Measurements from ENCODE around the gene MYO7B.

MYO7B gene

GRCh38 chr2:127670055-127670956, 134.8 kb downstream of the MYO7B start:
- no peak for DNase-seq

DNA sequence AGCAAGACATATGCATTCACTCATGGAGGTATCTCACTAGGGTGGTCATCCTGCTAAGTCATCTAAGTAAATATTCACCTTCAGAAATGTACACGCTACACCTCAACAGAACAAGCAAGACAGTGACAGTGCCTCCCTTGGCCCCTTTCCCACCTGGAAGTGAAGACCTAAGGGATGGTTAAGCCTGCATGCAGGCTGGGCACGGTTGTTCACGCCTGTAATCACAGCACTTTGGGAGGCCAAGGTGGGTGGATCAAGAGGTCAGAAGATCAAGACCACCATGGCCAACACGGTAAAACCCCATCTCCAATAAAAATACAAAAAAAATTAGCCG, 135.4 kb downstream of the MYO7B start:
- DNase-seq = no peak

- DNase-seq = no peak
Measured at GRCh38 chr2:127671557-127672302, 136.2 kb downstream of the MYO7B start.

DNA sequence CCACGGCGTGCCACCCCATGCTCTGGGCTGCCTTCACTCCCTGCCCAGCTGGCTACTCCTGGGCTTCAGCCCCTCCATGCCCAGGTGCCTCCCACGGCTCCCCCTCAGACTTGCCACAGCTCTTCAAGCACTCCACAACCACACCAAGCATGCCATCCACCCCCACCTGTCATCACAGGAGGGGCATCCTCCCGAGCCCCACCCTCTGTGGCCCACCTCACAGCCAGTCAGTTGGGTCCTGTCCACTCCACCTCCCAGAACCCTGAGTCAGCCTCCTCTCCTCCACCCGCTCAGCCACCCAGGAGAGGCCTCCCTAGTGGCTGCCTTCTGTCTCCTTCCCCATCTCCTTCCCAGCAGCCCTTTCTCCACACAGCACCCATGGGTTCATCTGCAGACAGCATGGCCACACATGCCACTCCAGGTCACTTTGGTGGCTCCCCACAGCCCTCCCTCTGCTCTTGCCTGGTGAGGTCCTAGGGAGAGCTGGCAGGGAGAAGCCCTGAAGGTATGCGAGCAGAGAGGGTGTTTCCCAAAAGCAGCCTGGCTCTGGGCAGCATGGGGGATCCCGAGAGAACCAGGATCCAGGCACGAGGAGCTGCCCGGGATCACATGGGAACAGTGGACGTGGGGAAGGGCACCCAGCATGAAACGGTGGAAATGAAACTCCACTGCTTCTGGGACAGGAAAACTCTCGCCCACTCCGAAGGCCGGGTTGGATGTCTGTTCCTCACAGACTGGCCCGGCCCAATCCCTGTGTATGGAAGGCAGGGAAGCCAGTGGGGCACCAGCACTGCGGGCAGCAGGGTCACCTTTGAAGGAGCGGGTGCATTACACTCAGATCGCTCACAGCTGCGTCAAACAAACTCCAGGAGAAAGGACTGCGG, 137.1 kb downstream of the MYO7B start:
- DNase-seq = no peak

GRCh38 chr2:127673291-127674069, 138.0 kb downstream of the MYO7B start:
- DNase-seq = no peak

GRCh38 chr2:127674241-127675209, 139.0 kb downstream of the MYO7B start:
- no peak for DNase-seq

DNA sequence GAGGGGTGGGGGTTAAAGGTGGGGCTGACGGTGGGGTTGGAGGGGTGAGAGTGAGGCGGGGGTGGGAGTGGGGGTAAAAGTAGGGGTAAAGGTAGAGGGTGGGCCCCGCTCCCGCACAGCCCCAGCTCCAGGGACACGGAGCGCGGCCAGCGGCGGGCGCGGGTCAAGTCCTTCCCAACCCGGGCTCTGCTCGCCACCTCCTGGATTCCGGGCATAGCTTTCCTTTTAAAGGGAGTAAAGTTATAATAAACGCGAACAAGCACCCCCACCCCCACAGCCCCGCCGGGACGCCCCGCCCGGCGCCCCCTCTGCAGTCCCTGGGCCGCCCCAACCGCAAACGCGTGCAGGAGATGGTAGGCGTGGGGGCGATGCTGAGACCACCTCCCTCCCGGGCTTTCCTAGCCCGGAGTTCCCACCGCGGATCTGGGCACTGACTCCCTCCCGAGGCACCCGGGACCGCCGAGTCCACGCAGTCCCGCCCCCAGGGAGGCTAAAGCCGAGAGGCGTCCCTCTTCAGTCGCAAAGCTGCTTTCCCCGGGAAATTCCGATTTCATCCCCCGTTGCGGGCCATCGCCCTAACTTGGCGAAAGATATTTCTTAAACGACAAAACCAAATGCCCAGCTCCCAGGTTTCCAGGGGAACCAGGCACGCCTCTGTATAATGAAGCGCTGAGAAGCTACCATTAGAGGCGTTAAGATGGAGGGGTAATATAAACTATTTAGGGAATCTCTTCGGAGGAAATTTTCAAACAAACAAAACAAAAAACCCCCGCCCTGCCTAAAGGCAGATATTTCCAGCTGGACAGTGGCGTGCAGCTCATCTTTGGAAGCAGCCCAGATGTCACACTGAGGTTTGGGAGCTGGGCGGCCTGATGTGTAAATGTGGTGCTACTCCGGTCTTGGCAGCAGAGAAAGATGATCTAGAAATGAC, 140.1 kb downstream of the MYO7B start, which contains the start of gene LIMS2:
TSS of gene LIMS2 (minus strand) at position 200 of the 931 bp plus-strand sequence. CDS start 506 bp downstream, outside the sequence.
- no peak for DNase-seq

DNA sequence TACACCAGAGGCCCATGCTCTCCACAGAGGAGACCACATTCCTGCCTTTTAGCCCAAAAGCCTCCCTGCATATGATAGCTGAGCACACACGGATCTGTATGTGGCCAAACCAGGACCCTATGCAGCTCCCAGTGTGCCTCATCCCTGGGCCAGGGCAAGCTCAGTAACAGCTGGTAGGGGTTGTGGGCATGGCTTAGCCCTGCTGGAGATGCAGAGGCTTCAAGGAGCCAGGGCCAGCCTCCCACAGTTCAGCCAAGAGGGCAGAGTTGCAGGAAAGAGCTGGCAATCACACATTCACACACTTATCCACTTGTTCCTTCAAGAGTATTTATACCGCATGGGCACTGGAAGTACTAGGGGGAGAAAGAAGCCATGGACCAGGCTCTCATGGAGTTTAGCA, 141.4 kb downstream of the MYO7B start:
- no peak for DNase-seq

DNA sequence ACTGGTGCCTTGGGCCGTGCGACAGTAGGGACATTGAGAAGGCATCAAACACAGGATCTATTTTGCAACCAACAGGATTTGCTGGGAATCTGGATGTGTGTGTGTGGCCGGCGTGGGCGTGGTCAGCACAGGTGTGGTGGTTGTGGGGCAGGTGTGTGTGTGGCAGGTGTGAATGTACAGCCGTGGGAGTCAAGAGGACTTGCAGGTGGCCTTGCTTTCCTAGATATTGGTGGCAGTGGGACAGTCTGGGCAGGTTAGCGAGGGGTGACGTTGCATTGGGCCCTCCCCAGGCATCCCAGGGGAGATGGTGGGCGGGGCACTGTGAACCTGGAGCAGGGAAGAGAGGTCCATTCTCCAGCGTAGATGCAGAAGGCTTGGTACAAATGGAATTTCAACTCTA, 143.0 kb downstream of the MYO7B start:
- DNase-seq = no peak

DNA sequence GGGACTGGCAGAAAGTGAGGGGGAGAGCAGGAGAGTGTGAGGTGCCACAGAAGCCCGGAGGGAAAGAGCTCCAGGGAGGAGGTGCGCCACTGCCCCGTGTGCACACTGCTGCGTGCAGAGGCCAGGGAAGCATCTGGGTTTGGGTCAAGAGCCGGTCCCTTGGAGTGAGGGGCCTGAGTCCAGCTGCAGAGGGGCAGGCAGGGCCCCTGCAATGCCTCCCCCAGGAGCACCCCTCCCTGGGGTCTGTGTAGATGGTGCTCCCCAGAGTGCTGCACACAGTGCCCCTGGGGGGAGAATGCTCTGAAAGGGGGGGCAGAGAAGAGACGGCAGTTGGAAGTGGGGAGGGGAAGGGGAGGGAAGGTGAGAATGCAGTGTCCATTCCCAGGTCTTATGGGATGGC, 143.5 kb downstream of the MYO7B start:
- DNase-seq = no peak

DNA sequence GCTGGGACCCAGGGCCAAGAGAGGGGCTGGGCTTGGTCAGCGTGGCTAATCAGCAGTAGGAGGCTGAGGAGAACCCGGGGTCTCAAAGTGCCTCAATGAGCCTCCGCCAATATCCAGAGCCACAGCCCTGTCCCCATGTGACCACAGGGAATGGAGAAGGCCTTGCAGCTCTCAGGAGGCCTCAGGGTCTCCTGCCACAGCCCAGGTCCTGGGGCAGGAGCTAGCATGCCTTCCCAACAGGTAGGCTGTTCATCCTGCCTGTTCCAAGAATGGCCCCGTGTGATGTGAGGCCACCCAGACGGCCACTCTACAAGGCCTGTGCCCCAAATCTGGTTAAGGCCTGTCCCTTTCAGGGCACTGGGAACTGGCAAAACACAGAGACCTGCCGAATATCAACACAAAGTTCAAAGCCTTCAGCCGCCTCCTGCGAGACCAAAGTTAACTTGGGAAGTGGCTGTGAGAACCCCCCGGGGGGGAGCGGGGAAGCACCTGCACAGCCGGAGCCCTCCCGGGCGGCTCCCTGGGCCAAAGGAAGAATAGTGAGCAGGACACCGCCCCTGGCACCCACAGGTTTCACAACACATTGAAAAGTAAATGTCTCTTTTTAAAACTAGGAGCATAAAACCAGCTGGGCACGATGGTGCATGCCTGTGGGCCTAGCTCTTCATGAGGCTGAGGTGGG, 144.3 kb downstream of the MYO7B start:
- no peak for DNase-seq

- DNase-seq = no peak
Measured at GRCh38 chr2:127680706-127681287, 145.3 kb downstream of the MYO7B start.

DNA sequence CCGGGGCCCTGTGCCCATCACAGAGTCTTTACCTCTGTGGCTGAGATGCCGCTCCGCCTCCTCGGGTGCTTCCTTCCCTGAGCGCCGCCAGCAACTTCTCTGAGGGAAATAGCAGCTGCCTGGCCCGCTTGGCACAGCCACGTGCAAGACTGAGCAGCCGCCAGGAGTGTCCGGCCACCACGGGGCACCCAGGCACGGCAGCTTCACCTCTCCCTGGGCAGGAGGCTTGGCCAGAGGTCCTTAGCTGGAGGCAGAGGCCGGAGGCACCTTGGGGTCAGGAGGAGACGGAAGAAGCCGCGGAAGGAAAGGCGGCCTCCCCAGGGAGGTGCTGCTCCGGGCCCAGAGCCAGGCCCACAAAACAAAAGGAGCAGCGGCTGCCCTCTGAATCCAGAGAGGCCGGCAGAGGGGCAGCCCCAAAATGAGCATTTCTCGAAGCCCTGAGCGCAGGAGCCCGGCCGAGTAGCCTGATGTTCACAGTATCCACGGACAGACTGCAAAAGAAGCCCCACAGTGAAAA, 145.9 kb downstream of the MYO7B start:
- no peak for DNase-seq

DNA sequence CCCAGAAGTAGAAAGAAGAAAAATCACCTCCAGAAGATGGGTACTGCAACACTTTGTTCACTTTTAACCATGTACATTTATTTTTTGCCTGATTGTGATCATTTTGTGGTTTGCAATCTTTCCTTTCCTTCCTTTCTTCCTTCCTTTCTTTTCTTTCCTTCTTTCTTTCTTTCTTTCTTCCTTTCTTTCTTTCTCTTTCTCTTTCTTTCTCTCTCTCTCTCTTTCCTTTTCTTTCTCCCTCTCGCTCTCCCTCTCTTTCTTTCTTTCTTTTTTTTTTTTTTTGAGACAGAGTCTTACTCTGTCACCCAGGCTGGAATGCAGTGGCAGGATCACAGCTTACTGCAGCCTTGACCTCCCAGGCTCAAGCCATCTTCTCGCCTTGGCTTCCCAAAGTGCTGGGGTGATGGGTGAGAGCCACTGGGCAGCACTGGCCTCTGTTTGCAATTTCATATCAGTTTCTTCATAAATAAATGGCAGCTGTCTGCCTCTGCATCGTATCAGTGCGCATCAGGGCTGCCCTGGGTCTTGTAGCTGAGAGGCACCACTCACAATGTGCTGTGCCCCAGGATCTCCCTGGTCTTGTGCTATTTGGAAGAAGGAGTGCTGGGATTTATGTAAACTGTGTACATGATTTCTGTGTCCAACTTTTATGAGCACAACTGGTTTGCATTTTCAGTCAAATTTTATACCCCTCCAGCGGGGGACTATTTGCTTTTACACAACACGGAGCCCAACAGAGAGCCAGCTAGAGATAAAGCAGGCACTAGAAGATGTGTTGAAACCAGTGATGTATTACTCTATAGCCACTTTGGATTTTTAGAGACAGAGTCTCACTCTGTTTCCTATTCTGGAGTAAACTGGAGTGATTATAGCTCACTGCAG, 146.7 kb downstream of the MYO7B start:
- no peak for DNase-seq

DNA sequence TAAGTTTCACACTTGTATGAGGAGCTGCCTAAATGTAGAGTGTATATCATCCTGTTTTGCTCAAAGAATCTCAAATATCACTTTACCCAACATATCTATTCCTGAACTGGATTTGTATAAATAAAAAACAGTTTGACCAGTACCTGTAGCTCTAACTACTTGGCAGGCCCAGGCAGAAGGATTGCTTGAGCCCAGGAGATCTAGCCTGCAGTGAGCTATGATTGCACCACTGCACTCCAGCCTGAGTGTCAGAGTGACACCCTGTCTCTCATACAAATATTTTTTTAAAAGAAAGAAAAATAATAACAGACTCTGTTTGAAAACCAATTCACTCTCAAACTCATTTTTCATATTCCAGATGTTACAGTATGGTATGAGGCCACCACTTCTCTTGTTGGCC, 147.6 kb downstream of the MYO7B start:
- DNase-seq = no peak

DNA sequence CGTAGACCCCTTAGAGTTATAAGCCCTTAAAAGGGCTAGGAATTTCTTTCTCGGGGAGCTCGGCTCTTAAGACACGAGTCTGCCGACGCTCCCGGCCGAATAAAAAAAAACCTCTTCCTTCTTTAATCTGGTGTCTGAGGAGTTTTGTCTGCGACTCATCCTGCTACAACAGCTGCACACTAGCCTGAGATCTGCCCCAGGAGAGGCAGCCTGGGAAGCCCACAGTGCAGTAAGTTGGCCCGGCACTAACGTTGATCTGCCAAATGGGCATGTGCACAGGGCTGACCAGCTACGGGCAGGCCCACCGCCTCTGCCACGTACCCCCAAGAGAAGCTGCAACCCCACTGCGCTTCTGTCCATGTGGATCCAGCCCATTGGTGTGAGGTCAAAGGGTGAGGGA, 148.3 kb downstream of the MYO7B start:
- no peak for DNase-seq

- DNase-seq = no peak
Measured at GRCh38 chr2:127685410-127686080, 150.1 kb downstream of the MYO7B start.

All from NCI-H2029 treated with DMSO at 0.1 percent for 48 hours (cell line).